ENCODE data around the gene MOGAT3. TPM values are rescaled to one million over a fixed set of nuclear protein-coding genes. Genes with fewer than 3 reads are reported as not detected.

Gene MOGAT3
- total RNA-seq, 1 donor from 2014 or later = not detected

Small RNA genes within 50 kb of the gene (microRNA-seq; reads per million reads assigned to microRNA genes)
- not detected for gene MIR4653 (ENCODE audit: borderline number of aligned reads, unreplicated experiment)

Other genes with a start within 250 kb of the MOGAT3 start
- 0.31 and 0.33 TPM in 2 replicates for gene MUC12, start 231.5 kb downstream of the MOGAT3 start, total RNA-seq
- gene MUC17, start 181.0 kb downstream of the MOGAT3 start, total RNA-seq = not detected in 2 replicates
- gene TRIM56, start 115.6 kb downstream of the MOGAT3 start, total RNA-seq = 19.3 and 22.0 TPM in 2 replicates
- gene SERPINE1, start 73.9 kb downstream of the MOGAT3 start, total RNA-seq = 0.11 and 0.14 TPM in 2 replicates
- gene AP1S1, start 46.6 kb downstream of the MOGAT3 start, total RNA-seq = 61.3 and 66.5 TPM in 2 replicates
- gene VGF, start 35.5 kb downstream of the MOGAT3 start, total RNA-seq = 0.96 and 1.8 TPM in 2 replicates
- not detected in 2 replicates for gene NAT16, start 20.7 kb downstream of the MOGAT3 start, total RNA-seq
- 89.8 and 94.4 TPM in 2 replicates for gene PLOD3, start 16.5 kb upstream of the MOGAT3 start, total RNA-seq
- 60.2 and 62.2 TPM in 2 replicates for gene ZNHIT1, start 17.1 kb upstream of the MOGAT3 start, total RNA-seq
- gene CLDN15, start 36.8 kb upstream of the MOGAT3 start, total RNA-seq = 21.2 and 22.8 TPM in 2 replicates
- 118 and 124 TPM in 2 replicates for gene FIS1, start 44.0 kb upstream of the MOGAT3 start, total RNA-seq
- 60.3 and 60.6 TPM in 2 replicates for gene IFT22, start 120.8 kb upstream of the MOGAT3 start, total RNA-seq
- gene COL26A1, start 161.8 kb upstream of the MOGAT3 start, total RNA-seq = 44.5 and 46.2 TPM in 2 replicates